Mesenchymal stem cell (in vitro differentiated cells and primary cell): Measurements from ENCODE around the gene KCNJ10.

Source experiments
- DNase-seq: peaks from one replicate; pipeline ENCODE4 v3.0.0-alpha.2; 2013
- H2AFZ ChIP-seq: one replicate; pipeline ENCODE4 v1.6.1; 2013; ENCODE audit warnings: low read depth, mild to moderate bottlenecking, control low read depth, inconsistent platforms, low read length, moderate library complexity
- H2AK5ac ChIP-seq: 2 replicates; pipeline ENCODE4 v1.6.1; 2013; ENCODE audit warnings: low read length, moderate library complexity, mild to moderate bottlenecking, inconsistent platforms; ENCODE audit not compliant: severe bottlenecking
- H2BK120ac ChIP-seq: one replicate; pipeline ENCODE4 v1.6.1; 2013; ENCODE audit warnings: low read depth, mild to moderate bottlenecking, inconsistent platforms, low read length, moderate library complexity
- H2BK12ac ChIP-seq, 2 experiments: one replicate each; pipeline ENCODE4 v1.6.1; 2013; ENCODE audit warnings: inconsistent platforms in 2 of 2, low read length in 2 of 2, mild to moderate bottlenecking in 2 of 2, moderate library complexity in 2 of 2, control low read depth in 1 of 2
- H2BK15ac ChIP-seq: one replicate; pipeline ENCODE4 v1.6.1; 2013; ENCODE audit warnings: mild to moderate bottlenecking, low read depth, inconsistent platforms; ENCODE audit not compliant: poor library complexity, severe bottlenecking
- H2BK5ac ChIP-seq: 2 replicates; pipeline ENCODE4 v1.6.1; 2013; ENCODE audit warnings: low read depth, mild to moderate bottlenecking, low read length, control low read depth, inconsistent platforms; ENCODE audit not compliant: poor library complexity, severe bottlenecking
- H3K14ac ChIP-seq, 2 experiments: one replicate each; pipeline ENCODE4 v1.6.1; 2013; ENCODE audit warnings: inconsistent platforms in 2 of 2, low read length in 2 of 2, control low read depth in 1 of 2, mild to moderate bottlenecking in 1 of 2, moderate library complexity in 1 of 2
- H3K18ac ChIP-seq, 2 experiments: one replicate each; pipeline ENCODE4 v1.6.1; 2013; ENCODE audit warnings: inconsistent platforms in 2 of 2, low read length in 2 of 2, control low read depth in 1 of 2, low read depth in 1 of 2, mild to moderate bottlenecking in 1 of 2
- H3K23ac ChIP-seq, 2 experiments: one replicate each; pipeline ENCODE4 v1.6.1; 2013; ENCODE audit warnings: inconsistent platforms in 2 of 2, low read length in 2 of 2, mild to moderate bottlenecking in 2 of 2, moderate library complexity in 2 of 2, control low read depth in 1 of 2
- H3K27ac ChIP-seq: 2 replicates; pipeline ENCODE4 v1.5.1; 2013; ENCODE audit warnings: mild to moderate bottlenecking, moderate library complexity, low read length, control low read depth, inconsistent platforms; ENCODE audit not compliant: poor library complexity, severe bottlenecking
- H3K27me3 ChIP-seq, 2 experiments: 2 replicates each; pipeline versions ENCODE4 v1.6.1 to v1.7.0; 2013; ENCODE audit warnings: low read length in 2 of 2, mild to moderate bottlenecking in 2 of 2, moderate library complexity in 2 of 2, control low read depth in 1 of 2, inconsistent platforms in 1 of 2; ENCODE audit not compliant: control insufficient read depth in 1 of 2, insufficient read depth in 1 of 2
- H3K36me3 ChIP-seq, 2 experiments: 2 replicates each; pipeline versions ENCODE4 v1.6.1 to v1.7.0; 2013; ENCODE audit warnings: low read length in 2 of 2, control low read depth in 1 of 2, inconsistent platforms in 1 of 2, low read depth in 1 of 2, mild to moderate bottlenecking in 1 of 2; ENCODE audit not compliant: insufficient read depth in 2 of 2, control insufficient read depth in 1 of 2
- H3K4ac ChIP-seq, 2 experiments: one replicate each; pipeline ENCODE4 v1.6.1; 2013; ENCODE audit warnings: inconsistent platforms in 2 of 2, low read length in 2 of 2, mild to moderate bottlenecking in 2 of 2, moderate library complexity in 2 of 2, control low read depth in 1 of 2, low read depth in 1 of 2
- H3K4me1 ChIP-seq: 2 replicates; pipeline ENCODE4 v1.6.1; 2013; ENCODE audit warnings: low read depth, low read length, control low read depth; ENCODE audit not compliant: control insufficient read depth, insufficient read depth
- H3K4me2 ChIP-seq: 2 replicates; pipeline ENCODE4 v1.6.1; 2013; ENCODE audit warnings: low read length, mild to moderate bottlenecking, inconsistent platforms; ENCODE audit not compliant: poor library complexity, severe bottlenecking
- H3K4me3 ChIP-seq, 2 experiments: 2 replicates each; pipeline versions ENCODE4 v1.5.1 to v1.7.0; 2013; ENCODE audit warnings: low read length in 2 of 2, mild to moderate bottlenecking in 2 of 2, control low read depth in 1 of 2, low read depth in 1 of 2; ENCODE audit not compliant: insufficient read depth in 1 of 2
- H3K79me1 ChIP-seq: replicated peaks from 2 replicates; pipeline ENCODE4 v1.6.1; 2013; ENCODE audit warnings: mild to moderate bottlenecking, control low read depth, low read length, inconsistent platforms; ENCODE audit not compliant: poor library complexity, severe bottlenecking
- H3K9ac ChIP-seq: 2 replicates; pipeline ENCODE4 v1.7.0; 2013; ENCODE audit warnings: mild to moderate bottlenecking, low read length, moderate library complexity
- H3K9me3 ChIP-seq: 2 replicates; pipeline ENCODE4 v1.7.0; 2013; ENCODE audit warnings: mild to moderate bottlenecking, low read length; ENCODE audit not compliant: control insufficient read depth
- H4K8ac ChIP-seq: one replicate; pipeline ENCODE4 v1.6.1; 2013; ENCODE audit warnings: inconsistent platforms, mild to moderate bottlenecking, low read length, moderate library complexity
- H4K91ac ChIP-seq: one replicate; pipeline ENCODE4 v1.6.1; 2013; ENCODE audit warnings: mild to moderate bottlenecking, low read length, inconsistent platforms
- WGBS: methylation state at CpG from one replicate; pipeline ENCODE4 v1.1.7; 2013; ENCODE audit warnings: mixed read lengths; 5-methylcytosine and 5-hydroxymethylcytosine counted together

The KCNJ10 gene

GRCh38 chr1:160078512-160079195 is 8.7 kb upstream of the KCNJ10 start:
- no peak overlapping the region for H3K27ac ChIP-seq
- H3K4me3 ChIP-seq = no peak overlapping the region
- H3K79me1 ChIP-seq = no peaks in the 10 kb centered on the region
- no peaks in the 10 kb centered on the region for H3K9me3 ChIP-seq
- no peak overlapping the region for H3K14ac ChIP-seq
- H3K18ac ChIP-seq = no peak overlapping the region
- no peak overlapping the region for H2BK15ac ChIP-seq
- H2AFZ ChIP-seq = no peak overlapping the region
- peaks cover 58 to 68% of the 10 kb centered on the region in 2 experiments for H3K27me3 ChIP-seq
- no peak overlapping the region for H3K9ac ChIP-seq
- peak; percentile 23 for DNase-seq
- H2AK5ac ChIP-seq = no peak overlapping the region
- no peak overlapping the region for H3K4me2 ChIP-seq
- H2BK12ac ChIP-seq = no peak overlapping the region
- no peak overlapping the region for H4K8ac ChIP-seq
- no peak overlapping the region for H3K4ac ChIP-seq
- H3K4me1 ChIP-seq = peaks cover 3% of the 10 kb centered on the region
- no peak overlapping the region for H3K23ac ChIP-seq
- H2BK5ac ChIP-seq = no peak overlapping the region
- no peak overlapping the region for H2BK120ac ChIP-seq
- H4K91ac ChIP-seq = no peak overlapping the region
- no peaks in the 10 kb centered on the region for H3K36me3 ChIP-seq
- 25% methylated on average over 7 of the region's 8 CpGs for WGBS

GRCh38 chr1:160077486-160077885 is 7.5 kb upstream of the KCNJ10 start:
- H3K4me3 ChIP-seq = no peak overlapping the region
- H3K36me3 ChIP-seq = no peaks in the 10 kb centered on the region
- no peak for DNase-seq
- no peak overlapping the region for H2BK15ac ChIP-seq
- no peak overlapping the region for H2AK5ac ChIP-seq
- H3K4me2 ChIP-seq = no peak overlapping the region
- H3K27me3 ChIP-seq = peaks cover 46 to 68% of the 10 kb centered on the region in 2 experiments
- H3K23ac ChIP-seq = no peak overlapping the region
- H2AFZ ChIP-seq = no peak overlapping the region
- H2BK120ac ChIP-seq = no peak overlapping the region
- peaks cover 3% of the 10 kb centered on the region for H3K4me1 ChIP-seq
- no peak overlapping the region for H4K8ac ChIP-seq
- no peak overlapping the region for H3K18ac ChIP-seq
- H3K14ac ChIP-seq = no peak overlapping the region
- H3K4ac ChIP-seq = no peak overlapping the region
- H2BK5ac ChIP-seq = no peak overlapping the region
- H4K91ac ChIP-seq = no peak overlapping the region
- H3K9ac ChIP-seq = no peak overlapping the region
- no peak overlapping the region for H3K27ac ChIP-seq
- H3K79me1 ChIP-seq = no peaks in the 10 kb centered on the region
- H2BK12ac ChIP-seq = no peak overlapping the region
- no peaks in the 10 kb centered on the region for H3K9me3 ChIP-seq

GRCh38 chr1:160076295-160076694 is 6.3 kb upstream of the KCNJ10 start:
- Histone ChIP-seq H3K23ac (no peak overlapping the region), H3K9ac (no peak overlapping the region), H2BK12ac (no peak overlapping the region), H4K91ac (no peak overlapping the region), H3K18ac (no peak overlapping the region), H2AK5ac (no peak overlapping the region), H4K8ac (no peak overlapping the region), H2BK5ac (no peak overlapping the region), H3K27ac (no peak overlapping the region), H3K4me3 (no peak overlapping the region), H3K27me3 (peaks cover 43 to 66% of the 10 kb centered on the region in 2 experiments), H2BK120ac (no peak overlapping the region), H2AFZ (no peak overlapping the region), H3K4ac (no peak overlapping the region), H3K79me1 (no peaks in the 10 kb centered on the region), H3K36me3 (no peaks in the 10 kb centered on the region), H2BK15ac (no peak overlapping the region), H3K4me2 (no peak overlapping the region), H3K9me3 (no peaks in the 10 kb centered on the region), H3K14ac (no peak overlapping the region), H3K4me1 (peaks cover 3% of the 10 kb centered on the region)
- DNase-seq = no peak
- 71% methylated on average over 3 of the region's 3 CpGs for WGBS

GRCh38 chr1:160075836-160076235 is 5.9 kb upstream of the KCNJ10 start:
- Histone ChIP-seq H3K4me2 (no peak overlapping the region), H3K4ac (no peak overlapping the region), H3K23ac (no peak overlapping the region), H2BK120ac (no peak overlapping the region), H2BK5ac (no peak overlapping the region), H3K9ac (no peak overlapping the region), H3K18ac (no peak overlapping the region), H4K91ac (no peak overlapping the region), H2BK12ac (no peak overlapping the region), H2BK15ac (no peak overlapping the region), H3K27ac (no peak overlapping the region), H2AK5ac (no peak overlapping the region), H3K36me3 (no peaks in the 10 kb centered on the region), H3K27me3 (peaks cover 43 to 65% of the 10 kb centered on the region in 2 experiments), H3K4me3 (no peak overlapping the region), H3K14ac (no peak overlapping the region), H2AFZ (no peak overlapping the region), H3K79me1 (no peaks in the 10 kb centered on the region), H3K9me3 (no peaks in the 10 kb centered on the region), H3K4me1 (peaks cover 3% of the 10 kb centered on the region), H4K8ac (no peak overlapping the region)
- no peak for DNase-seq
- 30% methylated on average over 1 of the region's 2 CpGs for WGBS
